GM23338 (cell line): ENCODE data around the gene RTN4RL2. TPM values are rescaled to one million over a fixed set of nuclear protein-coding genes. Genes with fewer than 3 reads are reported as not detected.

Source experiments
- ATAC-seq: fragments of 200-7000 bp; cut with Tn5 transposase; 3 replicates; pipeline ENCODE4 v1.9.1; 2020
- DNase-seq: peaks from one replicate; pipeline ENCODE4 v3.0.0-alpha.2; 2015; ENCODE audit warnings: low spot score
- H2AFZ ChIP-seq: fragments of 200-600 bp; sonication (generic); 2 replicates; pipeline ENCODE4 v1.8.0; 2016; ENCODE audit warnings: antibody characterized with exemption, mild to moderate bottlenecking, moderate library complexity
- H3F3A ChIP-seq: fragments of 200-600 bp; sonication (generic); replicated peaks from 2 replicates; pipeline ENCODE4 v1.8.0; 2017; ENCODE audit warnings: antibody characterized with exemption, mixed run types, low read depth
- H3K27ac ChIP-seq: fragments of 200-600 bp; sonication (generic); 2 replicates; pipeline ENCODE4 v1.6.1; 2016; ENCODE audit warnings: low read depth
- H3K27me3 ChIP-seq: fragments of 200-600 bp; sonication (generic); 2 replicates; pipeline ENCODE4 v1.8.0; 2016; ENCODE audit warnings: mild to moderate bottlenecking, mixed run types, moderate library complexity; ENCODE audit not compliant: insufficient read depth
- H3K36me3 ChIP-seq: fragments of 200-600 bp; sonication (generic); 2 replicates; pipeline ENCODE4 v1.8.0; 2016; ENCODE audit warnings: mild to moderate bottlenecking; ENCODE audit not compliant: insufficient read depth
- H3K4me1 ChIP-seq: fragments of 200-600 bp; sonication (generic); 2 replicates; pipeline ENCODE4 v1.8.0; 2016; ENCODE audit warnings: mild to moderate bottlenecking, moderate library complexity; ENCODE audit not compliant: insufficient read depth
- H3K4me2 ChIP-seq: fragments of 200-600 bp; sonication (generic); 2 replicates; pipeline ENCODE4 v1.7.1; 2017; ENCODE audit warnings: mixed run types
- H3K4me3 ChIP-seq: fragments of 200-600 bp; sonication (generic); 2 replicates; pipeline ENCODE4 v1.6.1; 2016; ENCODE audit warnings: mixed run types
- H3K79me2 ChIP-seq: fragments of 200-600 bp; sonication (generic); replicated peaks from 2 replicates; pipeline ENCODE4 v1.8.0; 2017; ENCODE audit warnings: mild to moderate bottlenecking; ENCODE audit not compliant: insufficient read depth
- H3K9me2 ChIP-seq: fragments of 200-600 bp; sonication (generic); 2 replicates; pipeline ENCODE4 v1.8.0; 2017; ENCODE audit not compliant: insufficient read depth
- H4K20me1 ChIP-seq: fragments of 200-600 bp; sonication (generic); replicated peaks from 2 replicates; pipeline ENCODE4 v1.8.0; 2017; ENCODE audit warnings: mild to moderate bottlenecking; ENCODE audit not compliant: insufficient read depth
- H3K27ac Mint-ChIP-seq: 2 replicates; pipeline ENCODE4 v1.8.0; 2020; ENCODE audit warnings: inconsistent platforms, mild to moderate bottlenecking, moderate library complexity, mixed read lengths
- H3K27me3 Mint-ChIP-seq: 3 replicates; pipeline ENCODE4 v1.8.0; 2022; ENCODE audit warnings: low read depth, mild to moderate bottlenecking, moderate library complexity, mixed read lengths, inconsistent platforms; ENCODE audit not compliant: insufficient read depth, poor library complexity
- H3K36me3 Mint-ChIP-seq: 3 replicates; pipeline ENCODE4 v1.8.0; 2021; ENCODE audit warnings: low read depth, mild to moderate bottlenecking, inconsistent platforms, moderate library complexity, mixed read lengths
- H3K4me1 Mint-ChIP-seq: 3 replicates; pipeline ENCODE4 v1.8.0; 2020; ENCODE audit warnings: mild to moderate bottlenecking, inconsistent platforms, mixed read lengths
- H3K4me3 Mint-ChIP-seq: 3 replicates; pipeline ENCODE4 v1.8.0; 2021; ENCODE audit warnings: moderate library complexity, mild to moderate bottlenecking, inconsistent platforms, mixed read lengths
- H3K9me3 Mint-ChIP-seq: 3 replicates; pipeline ENCODE4 v1.8.0; 2020; ENCODE audit warnings: moderate library complexity, mild to moderate bottlenecking, inconsistent platforms, mixed read lengths
- CREB1 ChIP-seq: fragments of 250-450 bp; sonication (Bioruptor Pico); IDR thresholded peaks from 2 replicates; pipeline ENCODE4 v1.5.0; 2020; ENCODE audit warnings: low read depth, mild to moderate bottlenecking, moderate library complexity
- EZH2 ChIP-seq: fragments of 200-600 bp; sonication (generic); IDR thresholded peaks from one replicate; pipeline ENCODE4 v1.8.0; 2017; ENCODE audit warnings: antibody characterized with exemption, mild to moderate bottlenecking, low read depth; ENCODE audit not compliant: unreplicated experiment
- EZH2phosphoT487 ChIP-seq: fragments of 200-600 bp; sonication (generic); IDR thresholded peaks from one replicate; pipeline ENCODE4 v1.8.1; 2018; ENCODE audit warnings: antibody characterized with exemption; ENCODE audit not compliant: unreplicated experiment
- JUNB ChIP-seq: IDR thresholded peaks from one replicate; pipeline ENCODE4 v1.6.1; 2016; ENCODE audit warnings: antibody characterized with exemption; ENCODE audit not compliant: unreplicated experiment
- NANOG ChIP-seq: IDR thresholded peaks from 2 replicates; pipeline ENCODE4 v1.6.1; 2016; ENCODE audit warnings: antibody characterized with exemption, borderline replicate concordance
- POLR2AphosphoS5 ChIP-seq: IDR thresholded peaks from 2 replicates; pipeline ENCODE4 v1.6.1; 2016; ENCODE audit warnings: antibody characterized with exemption, low read depth
- STAT1 ChIP-seq: IDR thresholded peaks from one replicate; pipeline ENCODE4 v1.6.1; 2016; ENCODE audit warnings: antibody characterized with exemption; ENCODE audit not compliant: unreplicated experiment
- ZNF114 ChIP-seq: fragments of 250-450 bp; sonication (Bioruptor Pico); IDR thresholded peaks from 2 replicates; pipeline ENCODE4 v1.5.0; 2020; ENCODE audit warnings: mild to moderate bottlenecking, moderate library complexity
- ZNF331 ChIP-seq: fragments of 250-450 bp; sonication (Bioruptor Pico); IDR thresholded peaks from 2 replicates; pipeline ENCODE4 v1.5.0; 2020; ENCODE audit warnings: low read depth, mild to moderate bottlenecking, moderate library complexity
- polyA plus RNA-seq: library from polyadenylated mRNA; unstranded; fragments of >200 nt; fragmentation: Nextera tagmentation; extraction: Ambion mirVana; gene quantifications from 2 replicates; pipeline ENCODE4 v1.2.1, GENCODE V29; 2016
- total RNA-seq: library from RNA; depleted of rRNA; stranded (reverse); fragments of >200 nt; shearing (Covaris generic); gene quantifications from 2 replicates; pipeline ENCODE4 v1.2.3, GENCODE V29; 2014
- TF ChIP-seq, protein P1 (sequence below): IDR thresholded peaks from 2 replicates; pipeline ENCODE4 v1.6.1; 2016; ENCODE audit warnings: antibody characterized with exemption
- TF ChIP-seq, protein P2 (sequence below): IDR thresholded peaks from one replicate; pipeline ENCODE4 v1.6.1; 2018; ENCODE audit warnings: antibody characterized with exemption; ENCODE audit not compliant: unreplicated experiment
- TF ChIP-seq, protein P3 (sequence below), 2 experiments: fragments of 200-600 bp in 1 of 2; sonication (generic) in 1 of 2; conservative IDR thresholded peaks; 2 replicates each; pipeline versions ENCODE4 v1.5.1 to v1.6.1; 2016 to 2017; ENCODE audit warnings: antibody characterized with exemption in 2 of 2, low read depth in 2 of 2, mild to moderate bottlenecking in 2 of 2, moderate library complexity in 1 of 2
- TF ChIP-seq, protein P4 (sequence below): fragments of 250-450 bp; sonication (Bioruptor Pico); IDR thresholded peaks from 2 replicates; pipeline ENCODE4 v1.5.0; 2020; ENCODE audit warnings: mild to moderate bottlenecking, moderate library complexity

Gene RTN4RL2
- total and polyA plus RNA-seq, 2 experiments from 2014 or later: 13.9 to 15.9 TPM

DNA sequence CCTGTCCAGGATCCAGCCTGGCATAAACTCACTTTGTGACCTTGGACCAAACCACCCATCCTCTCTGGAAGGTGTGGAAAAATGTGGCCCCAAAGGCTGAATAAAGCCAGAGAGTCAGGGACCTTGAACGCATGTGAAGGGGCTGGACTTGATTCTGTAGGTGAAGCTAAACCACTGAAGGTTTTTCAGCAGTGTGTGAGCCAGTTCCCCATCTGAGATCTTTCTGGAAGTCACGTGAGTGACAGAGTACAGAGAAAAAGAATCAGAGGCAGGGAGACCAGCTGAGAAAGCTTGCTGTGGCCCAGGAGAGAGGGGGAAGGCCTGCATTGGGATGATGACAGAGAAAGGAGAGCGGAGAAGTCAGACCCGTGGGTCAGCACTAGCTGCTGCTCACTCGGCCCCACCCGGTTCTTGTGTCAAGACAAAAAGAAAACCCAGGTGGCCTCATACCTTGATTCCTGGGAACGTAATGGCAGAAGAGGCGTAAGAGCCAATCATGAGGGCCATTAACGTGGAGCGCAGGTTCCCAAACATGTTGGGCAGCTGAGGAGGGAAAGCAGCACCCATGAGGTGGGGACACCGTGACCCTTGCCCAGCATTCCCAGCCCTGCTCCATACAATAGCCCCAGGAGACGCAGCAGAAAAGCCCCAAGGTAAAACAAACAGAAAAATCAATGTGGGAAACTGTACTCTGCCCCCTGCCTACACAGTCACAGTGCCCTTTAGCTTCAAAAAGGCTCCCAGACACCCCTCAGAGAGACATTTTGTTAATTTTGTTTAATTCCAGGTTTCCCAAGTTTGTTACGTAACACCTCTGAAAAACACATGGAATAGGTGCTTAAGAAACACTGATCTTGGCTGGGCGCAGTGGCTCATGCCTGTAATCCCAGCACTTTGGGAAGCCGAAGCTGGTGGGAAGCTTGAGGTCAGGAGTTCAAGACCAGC, 37.2 kb downstream of the RTN4RL2 start:
- Histone ChIP-seq H2AFZ (no peak overlapping the region), H3K9me2 (no peaks in the 10 kb centered on the region), H3K27ac (no peak overlapping the region), H3K4me3 (no peak overlapping the region), H3F3A (peaks cover 14% of the 10 kb centered on the region), H3K27me3 (no peaks in the 10 kb centered on the region), H3K36me3 (peaks cover 5% of the 10 kb centered on the region; the same call in 1 of the 2 replicates), H4K20me1 (peaks cover 5% of the 10 kb centered on the region), H3K4me2 (no peak overlapping the region), H3K4me1 (peaks cover 26% of the 10 kb centered on the region), H3K79me2 (no peaks in the 10 kb centered on the region; the same call in 1 of the 2 replicates)
- no peaks in the 10 kb centered on the region for H3K9me3 Mint-ChIP-seq
- DNase-seq (no peak), ATAC-seq (no peak)
- H3K27ac Mint-ChIP-seq: 0 out of 2 replicates have a peak overlapping the region, but pooled peaks have one; percentile 17
- H3K4me3 Mint-ChIP-seq: no peak overlapping the region; the same call in 2 of the 3 replicates
- TF ChIP-seq, protein P1, sequence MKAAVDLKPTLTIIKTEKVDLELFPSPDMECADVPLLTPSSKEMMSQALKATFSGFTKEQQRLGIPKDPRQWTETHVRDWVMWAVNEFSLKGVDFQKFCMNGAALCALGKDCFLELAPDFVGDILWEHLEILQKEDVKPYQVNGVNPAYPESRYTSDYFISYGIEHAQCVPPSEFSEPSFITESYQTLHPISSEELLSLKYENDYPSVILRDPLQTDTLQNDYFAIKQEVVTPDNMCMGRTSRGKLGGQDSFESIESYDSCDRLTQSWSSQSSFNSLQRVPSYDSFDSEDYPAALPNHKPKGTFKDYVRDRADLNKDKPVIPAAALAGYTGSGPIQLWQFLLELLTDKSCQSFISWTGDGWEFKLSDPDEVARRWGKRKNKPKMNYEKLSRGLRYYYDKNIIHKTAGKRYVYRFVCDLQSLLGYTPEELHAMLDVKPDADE: no peak
- TF ChIP-seq ZNF331 (CRISPR knock-in tag) (no peak), ZNF114 (CRISPR knock-in tag) (no peak), JUNB (no peak), CREB1 (CRISPR knock-in tag) (no peak), EZH2 (no peak), POLR2AphosphoS5 (no peak), EZH2phosphoT487 (no peak), NANOG (no peak), STAT1 (no peak)
- TF ChIP-seq, protein P2, sequence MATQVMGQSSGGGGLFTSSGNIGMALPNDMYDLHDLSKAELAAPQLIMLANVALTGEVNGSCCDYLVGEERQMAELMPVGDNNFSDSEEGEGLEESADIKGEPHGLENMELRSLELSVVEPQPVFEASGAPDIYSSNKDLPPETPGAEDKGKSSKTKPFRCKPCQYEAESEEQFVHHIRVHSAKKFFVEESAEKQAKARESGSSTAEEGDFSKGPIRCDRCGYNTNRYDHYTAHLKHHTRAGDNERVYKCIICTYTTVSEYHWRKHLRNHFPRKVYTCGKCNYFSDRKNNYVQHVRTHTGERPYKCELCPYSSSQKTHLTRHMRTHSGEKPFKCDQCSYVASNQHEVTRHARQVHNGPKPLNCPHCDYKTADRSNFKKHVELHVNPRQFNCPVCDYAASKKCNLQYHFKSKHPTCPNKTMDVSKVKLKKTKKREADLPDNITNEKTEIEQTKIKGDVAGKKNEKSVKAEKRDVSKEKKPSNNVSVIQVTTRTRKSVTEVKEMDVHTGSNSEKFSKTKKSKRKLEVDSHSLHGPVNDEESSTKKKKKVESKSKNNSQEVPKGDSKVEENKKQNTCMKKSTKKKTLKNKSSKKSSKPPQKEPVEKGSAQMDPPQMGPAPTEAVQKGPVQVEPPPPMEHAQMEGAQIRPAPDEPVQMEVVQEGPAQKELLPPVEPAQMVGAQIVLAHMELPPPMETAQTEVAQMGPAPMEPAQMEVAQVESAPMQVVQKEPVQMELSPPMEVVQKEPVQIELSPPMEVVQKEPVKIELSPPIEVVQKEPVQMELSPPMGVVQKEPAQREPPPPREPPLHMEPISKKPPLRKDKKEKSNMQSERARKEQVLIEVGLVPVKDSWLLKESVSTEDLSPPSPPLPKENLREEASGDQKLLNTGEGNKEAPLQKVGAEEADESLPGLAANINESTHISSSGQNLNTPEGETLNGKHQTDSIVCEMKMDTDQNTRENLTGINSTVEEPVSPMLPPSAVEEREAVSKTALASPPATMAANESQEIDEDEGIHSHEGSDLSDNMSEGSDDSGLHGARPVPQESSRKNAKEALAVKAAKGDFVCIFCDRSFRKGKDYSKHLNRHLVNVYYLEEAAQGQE: no peak
- TF ChIP-seq, protein P3, sequence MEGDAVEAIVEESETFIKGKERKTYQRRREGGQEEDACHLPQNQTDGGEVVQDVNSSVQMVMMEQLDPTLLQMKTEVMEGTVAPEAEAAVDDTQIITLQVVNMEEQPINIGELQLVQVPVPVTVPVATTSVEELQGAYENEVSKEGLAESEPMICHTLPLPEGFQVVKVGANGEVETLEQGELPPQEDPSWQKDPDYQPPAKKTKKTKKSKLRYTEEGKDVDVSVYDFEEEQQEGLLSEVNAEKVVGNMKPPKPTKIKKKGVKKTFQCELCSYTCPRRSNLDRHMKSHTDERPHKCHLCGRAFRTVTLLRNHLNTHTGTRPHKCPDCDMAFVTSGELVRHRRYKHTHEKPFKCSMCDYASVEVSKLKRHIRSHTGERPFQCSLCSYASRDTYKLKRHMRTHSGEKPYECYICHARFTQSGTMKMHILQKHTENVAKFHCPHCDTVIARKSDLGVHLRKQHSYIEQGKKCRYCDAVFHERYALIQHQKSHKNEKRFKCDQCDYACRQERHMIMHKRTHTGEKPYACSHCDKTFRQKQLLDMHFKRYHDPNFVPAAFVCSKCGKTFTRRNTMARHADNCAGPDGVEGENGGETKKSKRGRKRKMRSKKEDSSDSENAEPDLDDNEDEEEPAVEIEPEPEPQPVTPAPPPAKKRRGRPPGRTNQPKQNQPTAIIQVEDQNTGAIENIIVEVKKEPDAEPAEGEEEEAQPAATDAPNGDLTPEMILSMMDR (conservative IDR thresholded peaks at IDR 0.05; ENCODE audit: low read depth in 2 of 2): no peak
- TF ChIP-seq, protein P4, sequence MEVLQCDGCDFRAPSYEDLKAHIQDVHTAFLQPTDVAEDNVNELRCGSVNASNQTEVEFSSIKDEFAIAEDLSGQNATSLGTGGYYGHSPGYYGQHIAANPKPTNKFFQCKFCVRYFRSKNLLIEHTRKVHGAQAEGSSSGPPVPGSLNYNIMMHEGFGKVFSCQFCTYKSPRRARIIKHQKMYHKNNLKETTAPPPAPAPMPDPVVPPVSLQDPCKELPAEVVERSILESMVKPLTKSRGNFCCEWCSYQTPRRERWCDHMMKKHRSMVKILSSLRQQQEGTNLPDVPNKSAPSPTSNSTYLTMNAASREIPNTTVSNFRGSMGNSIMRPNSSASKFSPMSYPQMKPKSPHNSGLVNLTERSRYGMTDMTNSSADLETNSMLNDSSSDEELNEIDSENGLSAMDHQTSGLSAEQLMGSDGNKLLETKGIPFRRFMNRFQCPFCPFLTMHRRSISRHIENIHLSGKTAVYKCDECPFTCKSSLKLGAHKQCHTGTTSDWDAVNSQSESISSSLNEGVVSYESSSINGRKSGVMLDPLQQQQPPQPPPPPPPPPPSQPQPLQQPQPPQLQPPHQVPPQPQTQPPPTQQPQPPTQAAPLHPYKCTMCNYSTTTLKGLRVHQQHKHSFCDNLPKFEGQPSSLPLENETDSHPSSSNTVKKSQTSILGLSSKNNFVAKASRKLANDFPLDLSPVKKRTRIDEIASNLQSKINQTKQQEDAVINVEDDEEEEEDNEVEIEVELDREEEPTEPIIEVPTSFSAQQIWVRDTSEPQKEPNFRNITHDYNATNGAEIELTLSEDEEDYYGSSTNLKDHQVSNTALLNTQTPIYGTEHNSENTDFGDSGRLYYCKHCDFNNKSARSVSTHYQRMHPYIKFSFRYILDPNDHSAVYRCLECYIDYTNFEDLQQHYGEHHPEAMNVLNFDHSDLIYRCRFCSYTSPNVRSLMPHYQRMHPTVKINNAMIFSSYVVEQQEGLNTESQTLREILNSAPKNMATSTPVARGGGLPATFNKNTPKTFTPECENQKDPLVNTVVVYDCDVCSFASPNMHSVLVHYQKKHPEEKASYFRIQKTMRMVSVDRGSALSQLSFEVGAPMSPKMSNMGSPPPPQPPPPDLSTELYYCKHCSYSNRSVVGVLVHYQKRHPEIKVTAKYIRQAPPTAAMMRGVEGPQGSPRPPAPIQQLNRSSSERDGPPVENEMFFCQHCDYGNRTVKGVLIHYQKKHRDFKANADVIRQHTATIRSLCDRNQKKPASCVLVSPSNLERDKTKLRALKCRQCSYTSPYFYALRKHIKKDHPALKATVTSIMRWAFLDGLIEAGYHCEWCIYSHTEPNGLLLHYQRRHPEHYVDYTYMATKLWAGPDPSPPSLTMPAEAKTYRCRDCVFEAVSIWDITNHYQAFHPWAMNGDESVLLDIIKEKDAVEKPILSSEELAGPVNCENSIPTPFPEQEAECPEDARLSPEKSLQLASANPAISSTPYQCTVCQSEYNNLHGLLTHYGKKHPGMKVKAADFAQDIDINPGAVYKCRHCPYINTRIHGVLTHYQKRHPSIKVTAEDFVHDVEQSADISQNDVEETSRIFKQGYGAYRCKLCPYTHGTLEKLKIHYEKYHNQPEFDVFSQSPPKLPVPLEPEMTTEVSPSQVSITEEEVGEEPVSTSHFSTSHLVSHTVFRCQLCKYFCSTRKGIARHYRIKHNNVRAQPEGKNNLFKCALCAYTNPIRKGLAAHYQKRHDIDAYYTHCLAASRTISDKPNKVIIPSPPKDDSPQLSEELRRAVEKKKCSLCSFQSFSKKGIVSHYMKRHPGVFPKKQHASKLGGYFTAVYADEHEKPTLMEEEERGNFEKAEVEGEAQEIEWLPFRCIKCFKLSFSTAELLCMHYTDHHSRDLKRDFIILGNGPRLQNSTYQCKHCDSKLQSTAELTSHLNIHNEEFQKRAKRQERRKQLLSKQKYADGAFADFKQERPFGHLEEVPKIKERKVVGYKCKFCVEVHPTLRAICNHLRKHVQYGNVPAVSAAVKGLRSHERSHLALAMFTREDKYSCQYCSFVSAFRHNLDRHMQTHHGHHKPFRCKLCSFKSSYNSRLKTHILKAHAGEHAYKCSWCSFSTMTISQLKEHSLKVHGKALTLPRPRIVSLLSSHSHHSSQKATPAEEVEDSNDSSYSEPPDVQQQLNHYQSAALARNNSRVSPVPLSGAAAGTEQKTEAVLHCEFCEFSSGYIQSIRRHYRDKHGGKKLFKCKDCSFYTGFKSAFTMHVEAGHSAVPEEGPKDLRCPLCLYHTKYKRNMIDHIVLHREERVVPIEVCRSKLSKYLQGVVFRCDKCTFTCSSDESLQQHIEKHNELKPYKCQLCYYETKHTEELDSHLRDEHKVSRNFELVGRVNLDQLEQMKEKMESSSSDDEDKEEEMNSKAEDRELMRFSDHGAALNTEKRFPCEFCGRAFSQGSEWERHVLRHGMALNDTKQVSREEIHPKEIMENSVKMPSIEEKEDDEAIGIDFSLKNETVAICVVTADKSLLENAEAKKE (CRISPR knock-in tag): no peak
- H3K4me1 Mint-ChIP-seq: peaks cover 69% of the 10 kb centered on the region
- peaks cover 20% of the 10 kb centered on the region for H3K27me3 Mint-ChIP-seq
- H3K36me3 Mint-ChIP-seq: peaks cover 74% of the 10 kb centered on the region
